Activated CD8-positive, alpha-beta memory T cell treated with anti-CD3 and anti-CD28 coated beads, Interleukin-2, amount 50 U/mL, for 24 hours (primary cell): ENCODE results near the gene DUOXA1.
"Not testable (repeated sequence)": the region's sequence is repeated elsewhere in the genome, so short reads cannot be mapped to it uniquely, and the experiment has no call there.

Source experiments
- DNase-seq: peaks from one replicate; pipeline ENCODE4 v3.0.0-alpha.2; 2020; ENCODE audit errors: extremely low read depth

The DUOXA1 gene

GRCh38 chr15:45112591-45113379, 16.9 kb downstream of the DUOXA1 start:
- no peak for DNase-seq

- DNase-seq, result no peak
These were observed 17.5 kb downstream of the DUOXA1 start for GRCh38 chr15:45112143-45112590.

- no peak for DNase-seq
These were observed 18.1 kb downstream of the DUOXA1 start for GRCh38 chr15:45111390-45112142.

- no peak for DNase-seq
These were observed 19.3 kb downstream of the DUOXA1 start for GRCh38 chr15:45110256-45110820.

GRCh38 chr15:45107941-45108630, 21.6 kb downstream of the DUOXA1 start:
- DNase-seq, result no peak

GRCh38 chr15:45106002-45106790, 23.5 kb downstream of the DUOXA1 start:
- DNase-seq, result no peak

- DNase-seq, result no peak
These were observed 24.1 kb downstream of the DUOXA1 start for GRCh38 chr15:45105586-45105985.

GRCh38 chr15:45104170-45104569, 25.5 kb downstream of the DUOXA1 start:
- DNase-seq, result not testable (repeated sequence)

GRCh38 chr15:45102226-45102625, 27.5 kb downstream of the DUOXA1 start:
- no peak for DNase-seq

- DNase-seq, result no peak
These were observed 27.9 kb downstream of the DUOXA1 start for GRCh38 chr15:45101749-45102148.

GRCh38 chr15:45100884-45101625, 28.6 kb downstream of the DUOXA1 start:
- no peak for DNase-seq

GRCh38 chr15:45099549-45100165, 30.0 kb downstream of the DUOXA1 start:
- DNase-seq, result no peak

GRCh38 chr15:45097466-45097865, 32.2 kb downstream of the DUOXA1 start:
- DNase-seq, result no peak

- no peak for DNase-seq
These were observed 34.0 kb downstream of the DUOXA1 start for GRCh38 chr15:45095661-45096060.

GRCh38 chr15:45094358-45094730, 35.3 kb downstream of the DUOXA1 start:
- DNase-seq, result no peak

- DNase-seq, result no peak
These were observed 35.9 kb downstream of the DUOXA1 start for GRCh38 chr15:45093622-45094357.

- no peak for DNase-seq
These were observed 36.7 kb downstream of the DUOXA1 start for GRCh38 chr15:45093013-45093412.

GRCh38 chr15:45091576-45091975, 38.1 kb downstream of the DUOXA1 start:
- no peak for DNase-seq

GRCh38 chr15:45091161-45091560, 38.5 kb downstream of the DUOXA1 start:
- no peak for DNase-seq
